Osteoblast (primary cell): ENCODE data around the gene GDPD4. TPM values are rescaled to one million over a fixed set of nuclear protein-coding genes. Genes with fewer than 3 reads are reported as not detected.
A peak's percentile ranks its signal among the peaks of the same experiment; 100 is the strongest.

Experiments
- DNase-seq: peaks from one replicate; pipeline ENCODE4 v3.0.0; 2011; ENCODE audit warnings: low spot score, mixed read lengths; ENCODE audit not compliant: insufficient read length; ENCODE audit errors: missing footprints
- H2AFZ ChIP-seq: 2 replicates; pipeline ENCODE4 v1.6.0; 2011; ENCODE audit warnings: mild to moderate bottlenecking, low read length
- H3K27ac ChIP-seq: 2 replicates; pipeline ENCODE4 v1.5.1; 2011; ENCODE audit warnings: mild to moderate bottlenecking, low read depth, low read length, moderate library complexity
- H3K27me3 ChIP-seq: 2 replicates; pipeline ENCODE4 v1.6.0; 2012; ENCODE audit warnings: mild to moderate bottlenecking, control low read depth, inconsistent platforms, low read length, moderate library complexity; ENCODE audit not compliant: insufficient read depth
- H3K36me3 ChIP-seq: 2 replicates; pipeline ENCODE4 v1.5.1; 2011; ENCODE audit warnings: mild to moderate bottlenecking, low read length, control low read depth, moderate library complexity; ENCODE audit not compliant: insufficient read depth
- H3K4me1 ChIP-seq: 2 replicates; pipeline ENCODE4 v1.5.1; 2011; ENCODE audit warnings: mild to moderate bottlenecking, low read length, control low read depth, moderate library complexity; ENCODE audit not compliant: insufficient read depth
- H3K4me2 ChIP-seq: 2 replicates; pipeline ENCODE4 v1.6.0; 2011; ENCODE audit warnings: mild to moderate bottlenecking, low read length; ENCODE audit not compliant: insufficient read depth
- H3K4me3 ChIP-seq: fragments of 200-600 bp; sonication (generic); 3 replicates; pipeline ENCODE4 v1.5.1; 2012; ENCODE audit warnings: mild to moderate bottlenecking, low read length, inconsistent platforms; ENCODE audit not compliant: insufficient read depth
- H3K79me2 ChIP-seq: 2 replicates; pipeline ENCODE4 v1.6.0; 2012; ENCODE audit warnings: mild to moderate bottlenecking, low read length, control low read depth, inconsistent platforms; ENCODE audit not compliant: insufficient read depth
- H3K9me3 ChIP-seq: 2 replicates; pipeline ENCODE4 v1.5.1; 2011; ENCODE audit warnings: low read depth, low read length, control low read depth
- H4K20me1 ChIP-seq: 2 replicates; pipeline ENCODE4 v1.6.0; 2012; ENCODE audit warnings: mild to moderate bottlenecking, low read length, control low read depth; ENCODE audit not compliant: insufficient read depth
- total RNA-seq: library from RNA; depleted of rRNA; stranded (reverse); fragments of >200 nt; gene quantifications from 2 replicates; pipeline ENCODE4 v1.2.3, GENCODE V29; 2012
- TF ChIP-seq, protein P1 (sequence below): IDR thresholded peaks from 2 replicates; pipeline ENCODE4 v1.5.1; 2011; ENCODE audit warnings: mild to moderate bottlenecking, low read depth, low read length, moderate library complexity; ENCODE audit errors: extremely low read depth

Gene GDPD4
- total RNA-seq, 1 donor, result not detected

DNA sequence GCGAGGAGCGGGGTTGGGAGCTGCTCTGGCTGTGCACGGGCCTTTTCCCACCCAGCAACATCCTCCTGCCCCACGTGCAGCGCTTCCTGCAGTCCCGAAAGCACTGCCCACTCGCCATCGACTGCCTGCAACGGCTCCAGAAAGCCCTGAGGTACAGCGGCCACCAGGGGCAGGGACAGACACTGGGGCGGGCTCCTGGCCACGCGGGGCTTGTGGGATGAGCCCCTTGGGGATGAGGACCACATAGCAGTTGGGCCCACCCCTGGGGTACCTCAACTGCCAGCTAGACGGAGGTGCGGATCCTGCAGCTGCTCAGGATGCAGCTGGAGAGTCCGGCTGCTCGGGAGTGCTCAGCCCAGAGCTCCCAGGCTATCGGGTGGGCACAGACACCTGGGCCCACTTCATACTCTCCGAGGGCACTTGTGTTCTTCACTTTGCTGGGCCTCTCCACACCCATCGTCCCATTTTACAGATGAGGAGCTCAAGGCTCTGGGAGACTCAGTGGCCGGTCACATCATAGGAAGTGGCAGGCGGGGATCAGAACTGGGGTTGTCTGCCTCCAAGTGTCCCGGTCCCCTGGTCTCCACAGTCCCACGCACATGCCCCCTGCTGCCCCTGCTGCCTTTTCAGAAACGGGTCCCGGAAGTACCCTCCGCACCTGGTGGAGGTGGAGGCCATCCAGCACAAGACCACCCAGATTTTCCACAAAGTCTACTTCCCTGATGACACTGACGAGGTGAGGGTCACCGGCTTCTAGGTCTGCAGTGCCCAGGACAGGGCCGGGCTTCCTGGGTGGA is 95.8 kb downstream of the GDPD4 start:
- Histone ChIP-seq H2AFZ (no peak overlapping the region), H3K36me3 (no peaks in the 10 kb centered on the region), H3K4me3 (no peak overlapping the region), H4K20me1 (no peaks in the 10 kb centered on the region), H3K4me2 (no peak overlapping the region), H3K27me3 (no peaks in the 10 kb centered on the region), H3K9me3 (no peaks in the 10 kb centered on the region), H3K27ac (no peak overlapping the region), H3K79me2 (no peaks in the 10 kb centered on the region), H3K4me1 (no peaks in the 10 kb centered on the region)
- TF ChIP-seq, protein P1, sequence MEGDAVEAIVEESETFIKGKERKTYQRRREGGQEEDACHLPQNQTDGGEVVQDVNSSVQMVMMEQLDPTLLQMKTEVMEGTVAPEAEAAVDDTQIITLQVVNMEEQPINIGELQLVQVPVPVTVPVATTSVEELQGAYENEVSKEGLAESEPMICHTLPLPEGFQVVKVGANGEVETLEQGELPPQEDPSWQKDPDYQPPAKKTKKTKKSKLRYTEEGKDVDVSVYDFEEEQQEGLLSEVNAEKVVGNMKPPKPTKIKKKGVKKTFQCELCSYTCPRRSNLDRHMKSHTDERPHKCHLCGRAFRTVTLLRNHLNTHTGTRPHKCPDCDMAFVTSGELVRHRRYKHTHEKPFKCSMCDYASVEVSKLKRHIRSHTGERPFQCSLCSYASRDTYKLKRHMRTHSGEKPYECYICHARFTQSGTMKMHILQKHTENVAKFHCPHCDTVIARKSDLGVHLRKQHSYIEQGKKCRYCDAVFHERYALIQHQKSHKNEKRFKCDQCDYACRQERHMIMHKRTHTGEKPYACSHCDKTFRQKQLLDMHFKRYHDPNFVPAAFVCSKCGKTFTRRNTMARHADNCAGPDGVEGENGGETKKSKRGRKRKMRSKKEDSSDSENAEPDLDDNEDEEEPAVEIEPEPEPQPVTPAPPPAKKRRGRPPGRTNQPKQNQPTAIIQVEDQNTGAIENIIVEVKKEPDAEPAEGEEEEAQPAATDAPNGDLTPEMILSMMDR, result no peak
- peak; percentile 49 for DNase-seq

DNA sequence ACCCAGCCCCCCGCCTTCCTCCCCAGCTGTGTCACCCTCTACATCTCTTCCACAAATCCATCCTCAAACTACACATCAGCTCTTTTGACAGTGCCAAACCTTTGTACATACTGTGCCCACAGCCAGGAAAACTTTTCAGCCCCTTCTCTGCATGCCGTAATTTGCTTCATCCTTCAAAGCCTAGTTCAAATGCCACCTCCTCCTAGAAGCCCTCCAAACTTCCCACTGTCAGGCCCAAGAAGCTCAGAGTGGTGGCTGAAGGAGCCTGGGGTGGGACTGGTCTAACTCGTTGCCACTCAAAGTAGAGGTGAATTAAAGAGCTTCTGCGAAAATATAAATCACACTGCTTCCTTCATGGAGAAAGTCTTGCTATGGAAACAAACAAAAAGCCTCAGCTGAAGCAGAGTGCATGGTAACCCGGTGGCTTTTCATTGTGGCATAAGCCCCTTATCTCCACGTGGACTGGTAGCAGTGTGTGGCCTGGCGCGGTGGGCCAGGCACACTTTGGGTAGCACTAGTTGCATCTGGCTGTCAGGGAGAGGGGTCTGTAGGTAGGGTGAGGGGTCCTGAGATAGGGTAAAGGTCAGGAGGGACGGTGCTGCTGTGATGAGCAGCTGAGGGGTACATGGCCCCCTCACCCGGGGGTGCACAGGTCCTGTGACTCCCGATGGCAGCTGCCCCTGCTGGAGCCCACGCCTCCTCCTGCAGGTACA is 96.6 kb downstream of the GDPD4 start:
- Histone ChIP-seq H3K4me1 (no peaks in the 10 kb centered on the region), H3K9me3 (no peaks in the 10 kb centered on the region)

GRCh38 chr11:77203901-77204753 is 97.4 kb downstream of the GDPD4 start:
- Histone ChIP-seq H3K36me3 (no peaks in the 10 kb centered on the region), H3K9me3 (no peaks in the 10 kb centered on the region), H3K27me3 (no peaks in the 10 kb centered on the region), H4K20me1 (no peaks in the 10 kb centered on the region), H3K4me2 (no peak overlapping the region), H3K4me1 (no peaks in the 10 kb centered on the region), H3K4me3 (no peak overlapping the region), H3K27ac (no peak overlapping the region), H3K79me2 (no peaks in the 10 kb centered on the region), H2AFZ (no peak overlapping the region)
- TF ChIP-seq, protein P1, result no peak
- DNase-seq, result peak; percentile 49

More for the DNA sequence above, 96.6 kb downstream of the GDPD4 start:
- Histone ChIP-seq H3K79me2 (no peaks in the 10 kb centered on the region), H3K4me2 (no peak overlapping the region), H3K4me3 (no peak overlapping the region), H3K27me3 (no peaks in the 10 kb centered on the region), H3K27ac (no peak overlapping the region), H4K20me1 (no peaks in the 10 kb centered on the region), H2AFZ (no peak overlapping the region), H3K36me3 (no peaks in the 10 kb centered on the region)
- peak; percentile 76 for DNase-seq
- TF ChIP-seq, protein P1, result no peak
